PC-3 (cell line): ENCODE measurements around the gene TRPC4AP.

Experiments used
- EZH2 ChIP-seq: fragments of 300-600 bp; sonication (generic); IDR thresholded peaks from one replicate; pipeline ENCODE4 v1.6.1; 2017; ENCODE audit warnings: antibody characterized with exemption, mild to moderate bottlenecking, low read length; ENCODE audit not compliant: unreplicated experiment
- TF ChIP-seq, protein P1 (sequence below): fragments of 300-600 bp; sonication (generic); conservative IDR thresholded peaks from 2 replicates; pipeline ENCODE4 v1.5.1; 2017; ENCODE audit warnings: antibody characterized with exemption, low read depth, mild to moderate bottlenecking, low read length

GRCh38 chr20:35084998-35085397 is 7.6 kb downstream of the TRPC4AP start:
- TF ChIP-seq EZH2: no peak
- TF ChIP-seq, protein P1, sequence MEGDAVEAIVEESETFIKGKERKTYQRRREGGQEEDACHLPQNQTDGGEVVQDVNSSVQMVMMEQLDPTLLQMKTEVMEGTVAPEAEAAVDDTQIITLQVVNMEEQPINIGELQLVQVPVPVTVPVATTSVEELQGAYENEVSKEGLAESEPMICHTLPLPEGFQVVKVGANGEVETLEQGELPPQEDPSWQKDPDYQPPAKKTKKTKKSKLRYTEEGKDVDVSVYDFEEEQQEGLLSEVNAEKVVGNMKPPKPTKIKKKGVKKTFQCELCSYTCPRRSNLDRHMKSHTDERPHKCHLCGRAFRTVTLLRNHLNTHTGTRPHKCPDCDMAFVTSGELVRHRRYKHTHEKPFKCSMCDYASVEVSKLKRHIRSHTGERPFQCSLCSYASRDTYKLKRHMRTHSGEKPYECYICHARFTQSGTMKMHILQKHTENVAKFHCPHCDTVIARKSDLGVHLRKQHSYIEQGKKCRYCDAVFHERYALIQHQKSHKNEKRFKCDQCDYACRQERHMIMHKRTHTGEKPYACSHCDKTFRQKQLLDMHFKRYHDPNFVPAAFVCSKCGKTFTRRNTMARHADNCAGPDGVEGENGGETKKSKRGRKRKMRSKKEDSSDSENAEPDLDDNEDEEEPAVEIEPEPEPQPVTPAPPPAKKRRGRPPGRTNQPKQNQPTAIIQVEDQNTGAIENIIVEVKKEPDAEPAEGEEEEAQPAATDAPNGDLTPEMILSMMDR: no peak
